Epithelial cell of esophagus (primary cell): ENCODE measurements around the gene TBC1D20.

Experiments used
- DNase-seq: peaks from one replicate; pipeline ENCODE4 v3.0.0; 2010; ENCODE audit warnings: low read depth
- H3K4me3 ChIP-seq: 2 replicates; pipeline ENCODE4 v1.5.1; 2011; ENCODE audit warnings: mild to moderate bottlenecking, low read length, control low read depth
- CTCF ChIP-seq: IDR thresholded peaks from 2 replicates; pipeline ENCODE4 v1.5.1; 2011; ENCODE audit warnings: low read depth, mild to moderate bottlenecking, low read length, control low read depth, inconsistent platforms; ENCODE audit not compliant: insufficient read depth; ENCODE audit errors: missing control alignments

TBC1D20 gene

GRCh38 chr20:472889-473292 lies 10.6 kb upstream of the TBC1D20 start:
- DNase-seq: no peak
- no peak for TF ChIP-seq CTCF
- no peak overlapping the region for H3K4me3 ChIP-seq

GRCh38 chr20:472137-472846 lies 10.0 kb upstream of the TBC1D20 start:
- no peak for DNase-seq
- no peak for TF ChIP-seq CTCF
- no peak overlapping the region for H3K4me3 ChIP-seq

- no peak for TF ChIP-seq CTCF
- no peak for DNase-seq
- H3K4me3 ChIP-seq: no peak overlapping the region
Observed at GRCh38 chr20:469746-470490, 7.6 kb upstream of the TBC1D20 start.

GRCh38 chr20:467755-468154 lies 5.4 kb upstream of the TBC1D20 start:
- no peak overlapping the region for H3K4me3 ChIP-seq
- no peak for TF ChIP-seq CTCF
- no peak for DNase-seq

- H3K4me3 ChIP-seq: peak overlapping the region; percentile 81
- peak; percentile 44 for DNase-seq
- TF ChIP-seq CTCF: no peak
Observed at GRCh38 chr20:461254-462198, 807 bp downstream of the TBC1D20 start.

GRCh38 chr20:460707-461106 lies 1.6 kb downstream of the TBC1D20 start:
- H3K4me3 ChIP-seq: peak overlapping the region; percentile 81
- DNase-seq: peak; percentile 40
- TF ChIP-seq CTCF: no peak
